ENCODE measurements around the gene KPTN. TPM values are rescaled to one million over a fixed set of nuclear protein-coding genes. Genes with fewer than 3 reads are reported as not detected.

Gene KPTN
- total and polyA plus RNA-seq, 2 of the 13 experiments (the other 11 are each of a cell fraction or from before 2014, with no cell fraction given): 9.1 to 13.3 TPM

- TF ChIP-seq TAF1 (CRISPR knock-in tag; IDR thresholded peaks at IDR 0.05) (peak; percentile 67; the same call in 1 of the 2 replicates), ZFAT (CRISPR knock-in tag; conservative IDR thresholded peaks at IDR 0.05) (no peak), ZNF737 (CRISPR knock-in tag; IDR thresholded peaks at IDR 0.05; ENCODE audit: borderline replicate concordance) (no peak), ZNF678 (CRISPR knock-in tag; IDR thresholded peaks at IDR 0.05) (no peak), ZNF205 (CRISPR knock-in tag; IDR thresholded peaks at IDR 0.05) (no peak), AHR (CRISPR knock-in tag; IDR thresholded peaks at IDR 0.05) (peak; percentile 34; the same call in 1 of the 2 replicates), ARNT (IDR thresholded peaks at IDR 0.05) (no peak), ZNF609 (CRISPR knock-in tag; IDR thresholded peaks at IDR 0.05; ENCODE audit: borderline replicate concordance) (no peak), AHDC1 (CRISPR knock-in tag; IDR thresholded peaks at IDR 0.05; ENCODE audit: borderline replicate concordance) (no peak), KDM1A (CRISPR knock-in tag; IDR thresholded peaks at IDR 0.05) (no peak), NFYC (CRISPR knock-in tag; IDR thresholded peaks at IDR 0.05) (peak; percentile 85), ZNF143 (CRISPR knock-in tag; IDR thresholded peaks at IDR 0.05) (no peak), RELA (CRISPR knock-in tag; IDR thresholded peaks at IDR 0.05) (no peak), YEATS2 (CRISPR knock-in tag; IDR thresholded peaks at IDR 0.05; ENCODE audit: borderline replicate concordance) (peak; percentile 96; the same call in 1 of the 2 replicates), FOSL2 (CRISPR knock-in tag; IDR thresholded peaks at IDR 0.05) (peak; percentile 21; the same call in 1 of the 2 replicates), RARG (CRISPR knock-in tag; IDR thresholded peaks at IDR 0.05; ENCODE audit: low read depth) (no peak), ZNF329 (CRISPR knock-in tag; IDR thresholded peaks at IDR 0.05; ENCODE audit: low read depth) (no peak), ARNT2 (CRISPR knock-in tag; IDR thresholded peaks at IDR 0.05; ENCODE audit: low read depth) (no peak; the same call in 1 of the 2 replicates), ATF7-NPFF (CRISPR knock-in tag; IDR thresholded peaks at IDR 0.05; ENCODE audit: low read depth) (peak; percentile 53; the same call in 1 of the 2 replicates), MED8 (CRISPR knock-in tag; IDR thresholded peaks at IDR 0.05; ENCODE audit: insufficient replicate concordance) (no peak), POLR2A (IDR thresholded peaks at IDR 0.05; ENCODE audit: insufficient read depth in 1 of 2, low read depth in 2 of 2, low read length in 2 of 2) (peak; percentile 57 to 89)
Observed at GRCh38 chr19:47514869-47515588, 31.0 kb upstream of the KPTN start, which contains the start of gene NAPA (continued).
